EL (cell line): Measurements from ENCODE around the gene TXNDC17.
"Not testable (repeated sequence)": the region's sequence is repeated elsewhere in the genome, so short reads cannot be mapped to it uniquely, and the experiment has no call there.

ENCODE experiments used
- DNase-seq: peaks from one replicate; pipeline ENCODE4 v3.0.0-alpha.2; 2016

The TXNDC17 gene

DNA sequence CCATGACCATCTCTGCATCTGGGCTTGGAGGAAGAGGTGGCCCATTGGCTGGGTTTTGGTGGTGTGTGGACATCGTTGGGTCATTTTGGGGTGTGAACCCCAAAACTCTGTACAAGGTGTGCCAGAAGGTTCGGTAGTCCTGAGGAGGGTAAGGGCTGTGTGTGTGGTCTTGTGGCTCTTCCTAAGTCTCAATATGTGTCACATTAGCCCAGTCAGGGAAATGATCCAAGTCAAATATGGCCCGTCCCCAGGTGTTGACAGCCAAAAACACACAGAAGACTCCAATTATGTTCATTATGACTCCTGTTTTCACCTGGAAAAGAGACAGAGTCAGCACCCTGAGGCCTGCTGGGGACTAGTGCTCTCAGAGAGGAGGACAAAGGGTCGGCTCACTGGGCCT lies 45.2 kb downstream of the TXNDC17 start:
- DNase-seq, result no peak

DNA sequence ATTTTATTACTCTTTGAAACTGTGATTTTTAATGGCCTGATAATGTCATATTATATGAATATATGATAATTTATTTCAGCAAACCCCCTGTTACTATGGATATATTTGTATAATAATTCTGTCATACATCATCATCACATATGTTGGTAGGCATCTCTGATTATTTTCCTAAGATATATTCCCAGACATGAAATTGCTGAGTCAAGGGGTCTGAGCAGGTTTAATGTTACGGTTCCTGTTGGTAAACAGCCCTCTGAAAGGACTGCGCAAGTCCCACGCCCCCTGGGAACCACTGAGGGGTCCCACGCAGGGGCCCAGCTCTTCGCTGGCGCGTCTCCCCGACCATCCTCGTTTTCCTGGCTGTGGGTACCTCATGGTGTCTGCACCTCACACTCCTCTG lies 48.1 kb downstream of the TXNDC17 start:
- no peak for DNase-seq

DNA sequence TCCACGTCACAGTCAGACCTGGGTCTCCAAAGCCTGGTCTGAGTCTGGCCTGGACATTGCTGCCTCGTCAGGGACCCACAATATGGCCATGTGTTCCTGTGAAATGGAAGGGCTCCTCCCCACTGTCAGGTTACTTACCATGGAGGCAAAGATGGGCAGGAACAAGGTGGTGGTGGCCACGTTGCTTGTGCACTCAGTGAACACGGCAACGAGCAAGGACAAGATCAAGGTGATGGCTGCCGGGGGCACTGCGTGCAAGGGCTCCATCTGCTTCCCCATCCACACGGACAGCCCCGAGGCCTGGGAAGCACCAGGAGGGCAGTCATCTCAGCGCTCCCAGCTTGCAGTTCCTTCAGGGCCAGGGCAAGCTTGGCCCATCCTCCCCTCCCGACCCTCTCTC lies 49.8 kb downstream of the TXNDC17 start:
- DNase-seq, result no peak

GRCh38 chr17:6691546-6691945 lies 50.7 kb downstream of the TXNDC17 start:
- no peak for DNase-seq

DNA sequence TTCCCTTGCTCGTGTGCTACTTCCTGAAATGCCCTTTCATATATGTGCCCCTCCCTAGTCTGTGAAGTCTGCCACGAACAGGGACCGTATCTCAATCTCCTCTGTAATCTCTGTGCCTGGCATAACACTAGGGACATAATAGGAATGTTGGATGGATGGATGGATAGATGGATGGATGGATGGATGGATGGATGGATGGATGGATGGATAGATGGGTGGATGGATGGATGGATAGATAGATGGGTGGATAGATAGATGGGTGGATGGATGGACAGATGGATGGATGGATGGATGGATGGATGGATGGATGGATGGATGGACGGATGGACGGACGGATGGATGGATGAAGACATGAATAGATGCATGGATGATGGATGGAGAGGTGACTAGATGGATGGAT lies 51.1 kb downstream of the TXNDC17 start:
- not testable (repeated sequence) for DNase-seq
